Erythroblast (primary cell): ENCODE measurements around the gene PIGN.

Source experiments
- GATA1 ChIP-seq: IDR thresholded peaks from 2 replicates; pipeline ENCODE4 v1.6.1; 2011; ENCODE audit warnings: low read depth, mild to moderate bottlenecking, control low read depth, low read length, moderate library complexity
- POLR2A ChIP-seq: IDR thresholded peaks from 2 replicates; pipeline ENCODE4 v1.6.1; 2011; ENCODE audit warnings: mild to moderate bottlenecking, low read length

DNA sequence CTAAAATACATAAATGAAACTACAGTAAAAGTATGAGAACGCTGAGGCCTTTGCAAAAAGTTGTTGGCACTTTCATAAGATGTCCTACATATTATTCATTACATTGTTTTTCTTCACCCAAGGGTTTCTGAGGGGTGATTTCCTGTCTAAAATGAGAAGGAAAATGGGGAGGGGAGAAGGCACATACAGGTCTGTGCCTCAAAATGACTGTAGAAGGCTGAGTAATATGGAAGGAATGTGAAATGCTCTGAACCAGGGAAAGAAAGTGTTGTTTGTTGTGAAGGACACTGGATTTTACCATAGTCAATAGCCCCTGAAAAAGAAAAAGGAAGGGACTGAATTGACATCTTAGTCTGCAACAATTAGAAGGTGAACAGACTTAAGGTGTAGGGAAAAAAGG is 194.6 kb downstream of the PIGN start:
- TF ChIP-seq POLR2A (no peak), GATA1 (no peak)
